Stimulated activated CD8-positive, alpha-beta memory T cell treated with anti-CD3 and anti-CD28 coated beads, Interleukin-4, amount 100 ng/mL, for 48 hours (primary cell): Measurements from ENCODE around the gene ARMC9.
"Not testable (repeated sequence)": the region's sequence is repeated elsewhere in the genome, so short reads cannot be mapped to it uniquely, and the experiment has no call there.

ENCODE experiments used
- DNase-seq: peaks from one replicate; pipeline ENCODE4 v3.0.0-alpha.2; 2020

Gene ARMC9

DNA sequence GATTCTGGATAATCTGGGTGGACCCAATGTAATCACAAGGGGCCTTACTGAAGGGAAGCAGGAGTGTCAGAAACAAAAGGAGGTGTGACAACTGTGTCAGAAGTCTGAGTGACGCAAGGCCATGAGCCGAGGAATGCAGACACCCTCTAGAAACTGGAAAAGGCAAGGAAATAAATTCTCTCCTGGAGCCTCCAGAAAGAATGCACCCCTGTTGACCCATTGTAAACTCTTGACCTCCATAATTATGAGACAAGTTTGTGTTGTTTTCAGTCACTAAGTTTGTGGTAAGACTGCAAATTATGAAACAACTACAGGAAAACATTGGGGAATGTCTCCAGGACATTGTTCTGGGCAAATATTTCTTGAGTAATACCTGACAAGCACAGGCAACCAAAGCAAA is 149.7 kb downstream of the ARMC9 start:
- no peak for DNase-seq

DNA sequence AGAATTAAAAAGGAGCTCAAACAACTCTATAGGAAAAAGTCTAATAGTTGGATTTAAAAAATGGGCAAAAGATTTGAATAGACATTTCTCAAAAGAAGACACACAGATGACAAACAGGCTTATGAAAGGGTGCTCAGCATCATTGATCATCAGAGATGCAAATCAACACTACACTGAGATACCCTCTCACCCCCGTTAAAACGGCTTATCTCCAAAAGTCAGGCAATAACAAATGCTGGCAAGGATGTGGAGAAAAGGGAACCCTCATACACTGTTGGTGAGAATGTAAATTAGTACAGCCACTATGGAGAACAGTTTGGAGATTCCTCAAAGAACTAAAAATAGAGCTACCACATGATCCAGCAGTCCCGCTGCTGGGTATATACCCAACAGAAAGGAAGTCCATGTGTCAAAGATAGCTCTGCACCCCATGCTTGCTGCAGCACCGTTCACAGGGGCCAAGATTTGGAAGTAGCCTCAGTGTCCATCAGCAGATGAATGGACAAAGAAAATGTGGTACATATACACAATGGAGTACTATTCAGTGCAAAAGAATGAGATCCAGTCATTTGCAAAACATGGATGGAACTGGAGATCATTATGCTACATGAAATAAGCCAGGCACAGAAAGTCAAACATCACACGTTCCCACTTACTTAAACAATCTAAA is 150.4 kb downstream of the ARMC9 start:
- no peak for DNase-seq

DNA sequence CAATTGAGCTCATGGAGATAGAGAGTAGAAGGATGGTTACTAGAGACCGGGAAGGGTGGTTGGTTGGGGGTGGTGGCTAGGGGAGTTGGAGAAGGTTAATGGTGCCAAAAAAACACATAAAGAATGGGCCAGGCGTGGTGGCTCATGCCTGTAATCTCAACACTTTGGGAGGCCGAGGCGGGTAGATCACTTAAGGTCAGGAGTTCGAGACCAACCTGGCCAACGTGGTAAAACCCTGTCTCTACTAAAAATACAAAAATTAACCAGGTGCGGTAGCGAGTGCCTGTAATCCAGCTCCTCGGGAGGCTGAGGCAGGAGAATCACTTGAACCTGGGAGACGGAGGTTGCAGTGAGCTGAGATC is 150.9 kb downstream of the ARMC9 start:
- not testable (repeated sequence) for DNase-seq

DNA sequence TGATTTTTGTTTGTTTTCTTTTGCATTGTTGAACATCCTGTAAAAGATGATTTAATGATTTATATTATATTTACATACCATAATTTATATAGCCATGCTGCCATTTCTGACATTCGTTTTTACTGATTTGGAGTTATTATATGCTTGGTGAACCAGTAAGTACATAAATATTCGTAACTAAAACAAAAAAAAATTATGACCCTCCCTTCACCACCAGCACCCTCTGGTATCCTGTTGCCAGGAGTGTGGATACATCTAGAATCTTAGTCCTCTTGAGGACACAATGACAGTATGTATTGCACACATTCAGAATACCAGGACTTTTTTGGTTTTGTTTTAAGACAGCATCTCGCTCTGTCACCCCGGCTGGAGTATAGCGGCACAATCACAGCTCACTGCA is 153.2 kb downstream of the ARMC9 start:
- DNase-seq: no peak

DNA sequence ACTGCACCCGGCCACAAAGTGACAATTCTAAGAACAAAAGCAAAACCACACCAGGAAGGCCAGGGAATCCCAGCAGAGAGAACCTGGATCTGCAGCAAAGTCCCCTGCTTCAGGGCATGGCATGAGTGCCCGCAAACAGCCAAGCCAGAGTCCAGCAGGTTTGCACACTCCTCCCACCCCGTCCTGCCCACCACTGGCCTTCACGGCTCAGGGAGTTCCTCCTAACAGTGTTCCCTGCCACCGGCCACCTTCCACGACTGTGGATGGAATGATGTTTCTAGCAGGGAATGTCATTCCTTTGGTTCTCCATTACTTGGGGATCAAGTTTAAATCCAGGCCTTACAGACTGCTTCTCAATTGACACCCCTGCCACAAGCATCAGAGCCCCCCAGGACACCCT is 155.0 kb downstream of the ARMC9 start:
- no peak for DNase-seq

DNA sequence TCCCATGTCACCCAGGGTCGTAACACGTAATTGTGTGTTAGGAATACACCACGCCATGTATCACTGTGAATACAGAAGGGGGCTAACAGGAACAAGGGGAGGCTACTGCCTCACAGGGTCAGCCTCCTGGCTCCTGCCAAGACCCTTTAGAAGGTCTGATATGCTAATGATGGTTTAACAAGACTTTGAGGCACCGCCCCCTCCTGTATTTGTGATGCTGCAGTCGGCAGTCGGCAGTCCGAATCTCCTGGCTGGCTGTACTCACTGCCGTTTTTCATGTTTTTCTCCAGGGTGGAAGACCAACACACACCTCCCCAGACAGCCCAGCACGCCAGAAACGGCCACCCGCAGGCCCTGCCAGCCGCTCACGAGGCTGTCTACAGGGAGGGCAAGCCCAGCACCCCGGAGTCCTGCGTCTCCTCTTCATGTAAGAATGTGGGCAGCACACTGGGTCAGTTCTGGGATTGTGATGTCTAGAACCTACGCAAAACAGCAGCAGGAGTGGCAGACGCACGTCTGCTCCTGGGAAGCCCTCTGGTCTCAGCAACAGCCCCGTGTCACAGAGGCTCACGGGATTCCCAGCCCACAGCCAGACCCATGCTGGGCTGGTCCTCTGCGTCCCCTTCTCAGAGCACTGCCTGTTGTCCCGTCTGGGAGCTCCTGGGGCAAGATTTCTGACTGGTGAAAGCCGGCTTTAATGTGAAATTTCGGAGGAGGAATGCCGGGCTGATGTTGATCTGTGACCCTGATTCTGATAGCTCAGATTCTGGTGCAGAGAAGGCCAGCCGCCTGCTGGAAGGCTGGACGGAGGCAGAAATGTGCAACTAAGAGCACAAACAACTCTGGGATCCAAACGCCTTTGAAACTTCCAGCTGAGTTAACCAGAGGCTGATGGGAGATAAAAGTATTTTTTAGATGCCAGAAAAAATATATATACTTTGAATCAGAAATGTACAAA is 157.4 kb downstream of the ARMC9 start:
- DNase-seq: no peak

DNA sequence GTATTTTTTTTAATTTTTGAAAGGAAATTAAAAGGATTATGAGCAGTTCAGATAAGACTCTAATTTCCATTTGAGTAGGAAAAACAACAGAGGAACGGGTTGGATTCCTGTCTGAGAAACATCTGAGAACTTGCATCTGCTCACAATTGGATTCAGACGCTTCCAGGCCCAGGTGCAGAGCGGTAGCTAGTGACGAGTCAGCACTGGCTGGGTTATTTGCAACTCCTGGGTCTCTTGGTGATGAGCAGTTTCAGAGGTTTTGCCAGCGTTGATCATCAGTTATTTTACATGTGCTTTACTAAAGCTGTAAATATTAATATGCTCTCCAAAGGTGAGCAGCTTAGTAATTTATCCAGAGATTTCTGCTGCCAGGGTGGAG is 158.0 kb downstream of the ARMC9 start:
- DNase-seq: no peak

DNA sequence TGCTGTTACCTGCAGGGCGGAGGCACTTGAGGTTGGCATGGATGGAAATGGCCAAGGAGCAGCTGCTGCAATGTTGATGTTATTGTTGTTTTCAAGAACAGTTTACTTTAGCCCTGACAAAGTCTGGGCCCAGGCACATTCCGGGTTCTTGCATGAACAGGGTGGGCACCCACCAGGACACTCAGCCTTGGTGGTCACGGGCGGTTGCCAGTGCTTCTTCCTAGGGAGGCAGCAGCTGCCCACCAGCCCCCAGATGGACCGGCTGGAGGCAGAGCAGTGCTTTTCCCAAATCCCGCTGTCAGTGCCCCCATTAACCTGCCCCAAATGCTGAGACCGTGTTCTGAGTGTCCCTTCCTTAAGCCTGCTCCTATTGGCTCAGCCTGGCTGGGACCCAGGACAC is 158.6 kb downstream of the ARMC9 start:
- DNase-seq: no peak

DNA sequence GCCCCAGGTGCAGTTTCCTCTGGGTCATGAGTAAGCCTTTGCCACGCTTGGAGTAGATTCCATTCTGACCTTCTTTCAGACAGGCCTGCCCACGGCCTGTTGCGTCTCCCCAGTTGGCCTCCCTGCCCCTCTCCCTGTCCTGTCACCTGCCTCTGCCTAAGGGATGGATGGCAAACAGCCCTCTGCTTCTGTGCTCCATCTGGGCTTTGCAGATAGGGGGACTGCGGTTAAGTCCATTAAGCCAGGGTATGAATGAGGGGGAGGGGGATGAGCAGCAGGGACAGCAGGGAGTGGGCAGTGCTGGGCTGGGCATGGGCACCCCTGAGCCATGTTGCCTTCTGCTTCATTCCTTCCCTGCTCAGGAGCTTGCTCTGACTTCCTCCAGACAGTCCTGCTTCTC is 159.5 kb downstream of the ARMC9 start:
- no peak for DNase-seq

DNA sequence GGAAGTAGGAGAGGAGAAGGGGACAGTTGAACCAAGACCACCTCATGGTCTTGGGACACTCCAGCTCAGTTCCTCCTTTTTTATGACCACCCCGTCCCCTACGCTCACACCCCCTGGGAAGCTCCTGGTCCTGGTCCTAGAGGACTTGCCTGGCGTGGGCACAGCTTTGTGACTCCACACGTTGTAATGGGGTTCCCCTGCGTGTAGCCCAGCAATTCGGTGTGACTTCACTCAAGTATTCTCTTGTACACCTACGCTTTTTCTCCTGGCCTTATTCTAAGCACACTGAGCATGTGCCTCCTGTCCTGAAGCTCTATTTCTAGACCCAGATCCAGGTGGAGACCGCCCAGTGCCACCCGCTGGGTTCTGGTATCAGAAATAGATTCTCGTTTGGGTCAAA is 161.0 kb downstream of the ARMC9 start:
- no peak for DNase-seq

DNA sequence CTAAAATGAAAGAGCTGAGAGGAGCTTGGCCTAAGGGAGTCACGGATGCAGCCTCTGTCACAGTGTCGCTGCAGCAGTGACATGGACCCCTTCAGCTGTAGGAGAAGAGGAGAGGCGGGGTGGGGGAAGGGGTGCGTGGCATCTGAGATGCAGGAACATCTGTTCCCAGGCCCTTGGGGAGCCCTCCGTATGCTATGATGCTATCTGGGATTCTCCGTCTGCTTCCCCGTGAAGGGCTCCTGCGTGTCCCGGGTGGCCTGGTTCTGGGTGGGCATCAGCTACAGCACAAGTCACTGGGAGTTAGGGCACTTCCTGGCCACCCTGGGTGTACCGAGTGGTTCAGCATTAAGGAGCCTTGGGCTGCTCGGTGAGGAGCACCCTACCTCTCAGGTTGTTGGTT is 161.5 kb downstream of the ARMC9 start:
- DNase-seq: no peak

DNA sequence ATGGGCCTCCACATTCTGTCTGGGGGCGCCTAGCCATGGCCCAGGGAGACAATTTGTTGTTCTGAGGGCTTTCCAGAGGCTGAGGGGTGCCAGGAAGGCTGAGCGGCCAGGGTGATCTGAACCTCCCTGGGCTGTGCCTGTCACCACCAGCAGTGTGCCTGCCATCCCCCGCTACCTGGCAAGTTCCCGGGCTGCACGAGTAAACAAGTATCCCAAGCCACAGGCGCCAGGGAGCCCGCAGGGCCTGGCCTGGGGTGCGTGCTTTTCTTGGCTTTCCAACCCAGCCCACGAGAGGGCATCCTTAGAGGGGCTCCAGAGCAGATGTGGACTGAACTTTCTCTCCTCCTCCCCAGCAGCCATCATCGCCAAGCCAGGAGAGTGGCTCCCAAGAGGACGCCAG is 162.0 kb downstream of the ARMC9 start:
- DNase-seq: no peak

DNA sequence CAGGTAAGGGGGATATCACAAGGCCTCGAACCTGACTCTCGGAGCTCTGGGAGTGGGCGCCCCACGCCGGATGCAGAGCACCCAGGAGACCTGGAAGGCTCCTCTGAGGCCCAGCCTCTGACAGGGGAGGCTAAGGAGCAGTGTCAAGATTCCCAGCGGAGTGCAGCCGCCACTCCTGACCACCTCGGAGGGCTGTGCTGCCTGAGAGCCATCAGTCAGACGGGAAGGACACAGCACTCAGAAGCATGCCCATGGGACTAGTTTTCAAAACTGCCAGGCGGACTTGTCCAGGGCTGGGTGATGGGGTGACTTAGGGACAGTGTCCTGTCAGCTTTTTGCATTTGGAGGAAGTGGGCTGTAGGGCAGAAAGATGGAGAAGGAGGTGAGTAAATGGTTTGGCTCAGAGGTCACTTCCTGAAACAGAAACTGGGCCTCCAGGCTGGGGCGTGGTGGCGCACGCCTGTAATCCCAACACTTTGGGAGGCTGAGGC is 162.5 kb downstream of the ARMC9 start:
- no peak for DNase-seq

DNA sequence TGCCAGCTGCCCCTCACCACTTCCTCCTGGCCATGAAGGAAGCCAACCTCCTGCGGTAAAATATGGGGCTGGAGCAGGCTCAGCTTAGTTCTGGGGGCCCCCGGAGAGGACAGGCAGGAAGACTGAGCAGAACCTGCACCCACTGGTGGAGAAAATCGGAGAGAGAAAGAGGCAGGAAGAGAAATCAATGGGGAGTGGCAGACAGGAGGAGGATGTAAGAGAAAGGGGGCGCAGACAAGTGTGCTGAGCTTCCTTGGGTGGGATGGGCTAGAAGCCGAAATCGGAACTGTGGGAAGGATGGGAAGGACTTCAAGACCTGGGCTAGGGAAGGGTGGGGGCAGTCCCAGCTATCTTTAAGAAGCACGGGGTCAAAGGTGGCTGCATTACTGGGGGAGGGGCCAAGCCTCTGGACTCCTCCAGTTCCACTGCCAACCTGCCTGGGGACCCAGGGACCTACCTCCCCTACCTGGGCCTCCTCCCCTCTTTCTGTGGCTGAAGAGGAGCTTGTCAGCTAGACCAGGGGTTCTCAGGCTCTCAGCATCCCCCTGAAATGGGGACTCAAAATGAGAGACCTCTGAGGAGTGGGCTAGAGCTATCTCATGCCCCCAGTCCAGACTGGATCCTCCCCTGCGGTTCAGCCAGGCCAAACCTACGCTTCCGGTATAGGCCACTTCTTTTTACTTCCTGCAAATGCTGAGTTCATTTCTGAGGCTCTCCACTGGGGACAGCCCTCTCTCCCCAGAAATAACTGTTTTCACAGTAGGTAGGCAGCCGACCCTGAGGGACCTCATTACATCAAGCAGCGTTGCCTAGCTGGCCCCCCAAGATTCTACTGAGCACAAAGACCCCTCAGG is 163.5 kb downstream of the ARMC9 start:
- no peak for DNase-seq

DNA sequence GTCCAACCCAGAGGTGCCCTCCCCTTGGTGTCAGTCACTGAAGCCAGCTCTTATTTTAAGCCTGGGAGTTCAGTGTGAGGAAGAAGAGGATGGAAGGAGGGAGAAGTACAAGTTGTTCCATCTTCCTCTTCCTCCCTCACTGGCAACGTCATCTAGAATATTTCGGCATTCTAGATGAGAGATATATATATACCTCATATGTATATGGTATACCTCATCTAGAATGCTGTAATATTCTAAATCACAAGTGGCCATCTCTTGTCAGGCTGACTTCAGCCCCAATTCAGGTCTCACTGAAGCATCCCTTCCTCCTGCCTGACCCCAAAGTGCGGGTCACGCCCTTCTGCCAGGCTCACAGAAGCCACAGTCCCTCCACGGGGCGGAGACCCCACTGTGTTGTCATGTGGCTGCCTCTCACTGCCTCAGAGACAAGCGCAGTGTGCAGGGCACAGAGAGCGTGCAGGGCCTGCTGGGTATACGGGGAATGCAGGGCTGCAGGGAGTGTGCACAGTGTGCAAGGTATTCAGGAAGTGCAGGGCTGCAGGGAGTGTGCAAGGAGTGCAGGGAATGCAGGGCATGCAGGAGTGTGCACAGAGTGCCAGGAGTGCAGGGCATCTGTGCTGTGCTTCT is 164.2 kb downstream of the ARMC9 start:
- DNase-seq: no peak

DNA sequence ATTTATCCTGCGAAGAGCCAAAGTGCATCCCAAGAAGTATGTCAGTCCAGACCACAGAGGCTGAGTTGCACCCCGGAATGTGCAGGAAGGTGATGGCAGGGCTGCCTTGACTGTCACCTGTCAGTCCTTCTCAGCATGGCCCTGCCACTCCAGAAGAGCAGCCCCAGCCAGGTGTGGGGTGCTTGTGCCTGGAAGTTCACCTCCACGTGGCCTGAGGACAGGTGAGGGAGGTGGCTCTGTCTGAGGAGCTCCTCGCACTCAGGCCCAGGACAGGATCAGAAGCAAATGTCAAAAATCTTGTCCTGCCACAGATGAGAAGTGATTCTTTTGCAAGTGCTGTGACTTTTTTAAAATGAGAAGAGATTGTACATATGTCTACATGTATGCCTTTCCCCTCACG is 165.6 kb downstream of the ARMC9 start:
- no peak for DNase-seq

DNA sequence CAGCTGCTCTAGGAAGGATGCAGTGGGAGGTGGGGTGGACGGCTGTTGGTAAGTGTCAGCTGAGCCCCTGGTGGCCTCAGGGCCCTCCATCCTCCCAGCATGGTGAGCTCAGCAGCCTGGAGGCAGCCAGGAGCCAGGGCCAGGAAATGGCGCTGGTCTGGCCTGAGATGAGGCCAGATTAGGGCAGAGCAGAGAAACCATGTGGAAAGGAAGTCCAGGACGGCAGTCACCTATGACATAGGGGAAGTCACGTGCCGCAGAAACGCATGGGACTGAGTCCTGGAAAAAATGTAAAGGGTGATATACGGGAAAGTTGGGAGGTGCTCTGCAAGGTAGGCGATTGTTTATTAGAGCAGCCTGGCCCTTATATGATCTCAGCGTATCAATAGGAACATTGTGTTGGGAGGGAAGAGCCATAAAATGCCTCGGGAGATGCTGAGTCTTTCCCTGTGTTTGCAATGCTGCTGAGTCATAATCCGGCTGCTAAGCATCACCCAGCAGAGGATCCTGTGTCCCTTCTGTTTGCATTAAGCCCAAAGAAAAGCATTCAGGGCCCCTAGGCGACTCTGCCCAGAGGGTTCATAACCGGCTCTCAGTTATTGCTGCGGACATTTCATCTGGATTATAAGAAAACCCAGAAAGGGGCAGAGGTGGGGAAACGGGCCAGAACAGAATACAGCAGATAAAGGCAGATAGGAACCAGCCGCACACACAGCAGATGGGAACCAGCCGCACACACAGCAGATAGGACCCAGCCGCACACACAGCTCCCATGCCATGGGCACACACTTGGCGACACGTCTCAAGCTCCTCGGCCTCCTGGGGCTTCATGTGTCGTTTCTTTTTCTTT is 166.8 kb downstream of the ARMC9 start:
- no peak for DNase-seq

DNA sequence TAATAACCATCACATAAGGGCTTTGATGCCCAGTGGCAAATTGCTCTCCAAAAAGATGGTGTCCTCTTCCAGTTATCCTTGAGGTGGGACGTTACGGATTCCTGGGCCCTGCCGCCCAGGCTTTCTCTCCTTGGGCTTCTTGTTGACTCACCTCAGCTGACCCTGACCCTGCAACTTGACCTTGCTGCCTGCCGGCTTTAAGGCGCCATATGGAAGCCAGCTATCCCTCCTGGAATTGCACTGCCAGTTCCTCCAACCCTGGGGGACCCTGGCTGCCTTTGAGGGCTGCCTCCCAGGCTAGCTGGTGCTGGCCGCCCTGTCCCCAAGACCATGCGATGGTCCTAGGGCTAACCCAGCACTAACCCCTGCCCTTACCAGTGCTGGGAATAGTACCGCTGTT is 168.7 kb downstream of the ARMC9 start:
- no peak for DNase-seq

DNA sequence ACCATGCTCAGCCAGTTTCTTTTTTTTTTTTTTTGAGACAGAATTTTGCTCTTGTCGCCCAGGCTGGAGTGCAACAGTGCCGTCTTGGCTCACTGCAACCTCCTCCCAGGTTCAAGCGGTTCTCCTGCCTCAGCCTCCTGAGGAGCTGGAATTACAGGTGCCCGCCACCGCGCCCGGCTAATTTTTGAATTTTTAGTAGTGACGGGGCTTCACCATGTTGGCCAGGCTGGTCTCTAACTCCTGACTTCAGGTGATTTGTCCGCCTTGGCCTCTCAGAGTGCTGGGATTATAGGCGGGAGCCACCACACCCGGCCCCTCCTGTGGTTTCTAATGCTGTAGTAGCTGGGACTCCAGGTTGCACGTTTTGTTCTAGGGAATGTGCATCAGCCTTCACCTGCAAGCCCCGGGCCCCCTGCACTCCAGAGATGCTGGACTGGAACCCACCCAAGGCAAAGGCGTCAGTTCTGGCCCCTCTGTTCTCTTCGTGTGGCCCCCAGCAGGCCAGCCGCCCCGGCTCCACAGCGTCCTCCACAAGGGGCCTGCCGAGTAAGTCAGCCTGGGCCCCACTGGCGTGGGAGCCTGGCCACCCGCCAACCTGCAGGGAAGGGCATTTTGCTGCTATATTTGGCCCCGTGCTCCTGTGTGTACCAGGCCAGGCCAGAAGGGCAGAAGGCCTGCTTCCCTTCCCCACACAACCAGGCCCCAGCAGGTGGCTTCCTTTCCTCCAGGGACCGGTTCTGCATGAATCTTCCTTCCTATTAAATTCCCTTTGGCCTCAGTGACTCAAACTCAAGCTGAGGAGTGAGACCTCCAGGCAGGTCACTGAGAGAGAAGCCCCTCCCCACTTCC is 171.4 kb downstream of the ARMC9 start:
- DNase-seq: no peak

DNA sequence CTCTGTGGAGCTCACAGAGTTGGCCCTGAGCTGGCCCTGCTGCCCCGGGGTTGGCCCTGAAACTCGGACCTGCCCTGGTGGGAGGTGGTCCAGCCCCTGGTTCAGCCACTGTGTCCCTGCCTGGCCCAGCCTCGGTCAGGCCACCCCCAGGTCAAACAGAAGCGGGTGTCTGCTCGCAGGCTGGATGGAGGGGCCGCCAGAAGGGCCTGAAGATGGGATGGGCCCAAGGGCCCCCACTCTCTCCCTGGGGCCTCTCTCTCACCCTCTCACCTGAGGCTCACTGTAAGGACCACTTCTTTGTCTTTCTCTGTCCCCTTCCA is 172.0 kb downstream of the ARMC9 start:
- no peak for DNase-seq

DNA sequence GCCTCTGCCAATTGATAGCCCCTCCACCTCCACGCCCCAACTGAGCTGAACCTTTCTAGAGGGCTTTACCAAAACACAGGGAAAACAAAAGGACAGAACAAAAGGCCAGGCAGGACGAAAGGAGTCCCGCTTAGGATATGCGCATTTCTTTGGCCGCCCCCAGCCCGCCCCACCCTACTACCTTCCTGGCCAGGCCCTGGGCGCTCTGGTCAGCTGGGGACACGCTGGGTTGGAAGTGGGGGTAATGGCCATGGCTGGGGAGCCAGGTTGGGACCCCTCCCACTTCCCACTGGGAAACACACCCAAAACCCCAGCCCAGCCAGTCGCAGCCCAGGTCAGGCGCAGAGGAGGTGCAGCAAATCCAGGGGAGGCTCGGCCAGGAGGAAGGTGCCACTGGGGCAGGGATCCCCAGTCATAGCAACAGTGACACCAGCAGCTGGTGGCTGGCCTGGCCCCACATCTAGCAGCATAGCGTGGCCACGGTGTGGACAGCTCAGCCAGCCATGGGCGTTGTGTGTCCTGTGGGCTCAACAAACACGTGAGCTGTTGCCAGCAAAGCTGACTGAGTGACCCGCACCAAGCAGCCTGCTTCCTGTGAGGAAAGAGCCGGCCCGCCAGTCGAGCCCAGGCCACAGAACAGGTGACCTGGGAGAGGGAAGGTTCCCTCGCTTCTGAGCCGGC is 172.5 kb downstream of the ARMC9 start:
- no peak for DNase-seq
